ENCODE results near the gene MBD3L2B. TPM values are rescaled to one million over a fixed set of nuclear protein-coding genes. Genes with fewer than 3 reads are reported as not detected.

Gene MBD3L2B
- total and polyA plus RNA-seq, 4 experiments from 2014 or later: not detected

Other genes starting within 250 kb of the MBD3L2B start
- gene VAV1, start 248.7 kb downstream of the MBD3L2B start, total RNA-seq: 10 to 100 TPM; 82.5 to 87.6 TPM
- gene VAV1, start 248.7 kb downstream of the MBD3L2B start, polyA plus RNA-seq: 10 to 100 TPM; 16.0 to 23.9 TPM
- gene ADGRE1, start 133.9 kb downstream of the MBD3L2B start, total RNA-seq: 10 to 100 TPM in 1 of 2 experiments, 1 to 10 TPM in 1; 8.5 to 10.0 TPM
- 10 to 100 TPM in 1 of 2 donors, 1 to 10 TPM in 1; 2.9 to 10.6 TPM for gene ADGRE1, start 133.9 kb downstream of the MBD3L2B start, polyA plus RNA-seq
- not detected for gene MBD3L5, start 9.1 kb upstream of the MBD3L2B start, total RNA-seq
- not detected for gene MBD3L5, start 9.1 kb upstream of the MBD3L2B start, polyA plus RNA-seq
- not detected for gene MBD3L4, start 18.7 kb upstream of the MBD3L2B start, total RNA-seq
- not detected for gene MBD3L4, start 18.7 kb upstream of the MBD3L2B start, polyA plus RNA-seq
- gene MBD3L2, start 27.9 kb upstream of the MBD3L2B start, total RNA-seq: not detected
- gene MBD3L2, start 27.9 kb upstream of the MBD3L2B start, polyA plus RNA-seq: not detected
- gene MBD3L3, start 37.2 kb upstream of the MBD3L2B start, total RNA-seq: not detected
- not detected for gene MBD3L3, start 37.2 kb upstream of the MBD3L2B start, polyA plus RNA-seq
- gene ZNF557, start 48.3 kb upstream of the MBD3L2B start, total RNA-seq: 10 to 100 TPM; 32.3 to 33.2 TPM
- 1 to 10 TPM in 1 of 2 donors, under 1 TPM in 1; 0.94 to 9.8 TPM for gene ZNF557, start 48.3 kb upstream of the MBD3L2B start, polyA plus RNA-seq

Data from CD4-positive, alpha-beta memory T cell (primary cell).